ENCODE results near the gene SYDE1. TPM values are rescaled to one million over a fixed set of nuclear protein-coding genes. Genes with fewer than 3 reads are reported as not detected.
"Not testable (repeated sequence)": the region's sequence is repeated elsewhere in the genome, so short reads cannot be mapped to it uniquely, and the experiment has no call there.

The SYDE1 gene
- polyA plus RNA-seq, 1 donor from 2014 or later: not detected

- Histone ChIP-seq H3K4me2 (ENCODE audit: low read length) (no peak overlapping the region), H3K4me3 (ENCODE audit: low read length) (no peak overlapping the region), H4K20me1 (ENCODE audit: insufficient read depth) (no peaks in the 10 kb centered on the region), H3K27ac (ENCODE audit: low read length) (no peak overlapping the region), H3K27me3 (ENCODE audit: insufficient read depth, low read depth, low read length) (no peaks in the 10 kb centered on the region), H3F3A (ENCODE audit: insufficient read depth, low read length, poor library complexity, severe bottlenecking) (no peaks in the 10 kb centered on the region), H3K9me2 (ENCODE audit: insufficient read depth, low read length) (no peaks in the 10 kb centered on the region), H3K36me3 (ENCODE audit: insufficient read depth, low read length) (no peaks in the 10 kb centered on the region), H3K79me2 (replicated peaks; ENCODE audit: insufficient read depth, low read length) (no peaks in the 10 kb centered on the region), H3K9me3 (ENCODE audit: low read length) (no peaks in the 10 kb centered on the region), H3K9ac (ENCODE audit: low read length) (no peak overlapping the region), H2AFZ (ENCODE audit: low read depth, low read length) (no peak overlapping the region)
- TF ChIP-seq POLR2AphosphoS5 (IDR thresholded peaks at IDR 0.05): no peak
- TF ChIP-seq, protein P1, sequence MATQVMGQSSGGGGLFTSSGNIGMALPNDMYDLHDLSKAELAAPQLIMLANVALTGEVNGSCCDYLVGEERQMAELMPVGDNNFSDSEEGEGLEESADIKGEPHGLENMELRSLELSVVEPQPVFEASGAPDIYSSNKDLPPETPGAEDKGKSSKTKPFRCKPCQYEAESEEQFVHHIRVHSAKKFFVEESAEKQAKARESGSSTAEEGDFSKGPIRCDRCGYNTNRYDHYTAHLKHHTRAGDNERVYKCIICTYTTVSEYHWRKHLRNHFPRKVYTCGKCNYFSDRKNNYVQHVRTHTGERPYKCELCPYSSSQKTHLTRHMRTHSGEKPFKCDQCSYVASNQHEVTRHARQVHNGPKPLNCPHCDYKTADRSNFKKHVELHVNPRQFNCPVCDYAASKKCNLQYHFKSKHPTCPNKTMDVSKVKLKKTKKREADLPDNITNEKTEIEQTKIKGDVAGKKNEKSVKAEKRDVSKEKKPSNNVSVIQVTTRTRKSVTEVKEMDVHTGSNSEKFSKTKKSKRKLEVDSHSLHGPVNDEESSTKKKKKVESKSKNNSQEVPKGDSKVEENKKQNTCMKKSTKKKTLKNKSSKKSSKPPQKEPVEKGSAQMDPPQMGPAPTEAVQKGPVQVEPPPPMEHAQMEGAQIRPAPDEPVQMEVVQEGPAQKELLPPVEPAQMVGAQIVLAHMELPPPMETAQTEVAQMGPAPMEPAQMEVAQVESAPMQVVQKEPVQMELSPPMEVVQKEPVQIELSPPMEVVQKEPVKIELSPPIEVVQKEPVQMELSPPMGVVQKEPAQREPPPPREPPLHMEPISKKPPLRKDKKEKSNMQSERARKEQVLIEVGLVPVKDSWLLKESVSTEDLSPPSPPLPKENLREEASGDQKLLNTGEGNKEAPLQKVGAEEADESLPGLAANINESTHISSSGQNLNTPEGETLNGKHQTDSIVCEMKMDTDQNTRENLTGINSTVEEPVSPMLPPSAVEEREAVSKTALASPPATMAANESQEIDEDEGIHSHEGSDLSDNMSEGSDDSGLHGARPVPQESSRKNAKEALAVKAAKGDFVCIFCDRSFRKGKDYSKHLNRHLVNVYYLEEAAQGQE (IDR thresholded peaks at IDR 0.05; ENCODE audit: borderline replicate concordance): no peak
- TF ChIP-seq EP300 (conservative IDR thresholded peaks at IDR 0.05; ENCODE audit: poor library complexity, severe bottlenecking): no peak
- TF ChIP-seq SMC3 (conservative IDR thresholded peaks at IDR 0.05; ENCODE audit: poor library complexity): no peak
- no peak for TF ChIP-seq EZH2 (IDR thresholded peaks at IDR 0.05; ENCODE audit: borderline replicate concordance, insufficient read depth, low read length, poor library complexity, severe bottlenecking)
- TF ChIP-seq CTCF (IDR thresholded peaks at IDR 0.05; ENCODE audit: poor library complexity, severe bottlenecking): no peak
- TF ChIP-seq RAD21 (conservative IDR thresholded peaks at IDR 0.05): no peak
- TF ChIP-seq TAF1 (IDR thresholded peaks at IDR 0.05; ENCODE audit: low read depth): no peak
- no peak for TF ChIP-seq MXI1 (conservative IDR thresholded peaks at IDR 0.05; ENCODE audit: poor library complexity, severe bottlenecking)
Observed at GRCh38 chr19:15075806-15076205, 31.4 kb upstream of the SYDE1 start.

GRCh38 chr19:15080002-15080401, 27.2 kb upstream of the SYDE1 start:
- not testable (repeated sequence) for H3K27me3 ChIP-seq (ENCODE audit: insufficient read depth, low read depth, low read length); H4K20me1 ChIP-seq (ENCODE audit: insufficient read depth); H3K4me2 ChIP-seq (ENCODE audit: low read length); H3K36me3 ChIP-seq (ENCODE audit: insufficient read depth, low read length); H3K9ac ChIP-seq (ENCODE audit: low read length); H3K27ac ChIP-seq (ENCODE audit: low read length); H3K79me2 ChIP-seq (replicated peaks; ENCODE audit: insufficient read depth, low read length); H3F3A ChIP-seq (ENCODE audit: insufficient read depth, low read length, poor library complexity, severe bottlenecking); H3K9me2 ChIP-seq (ENCODE audit: insufficient read depth, low read length); H3K4me3 ChIP-seq (ENCODE audit: low read length); H2AFZ ChIP-seq (ENCODE audit: low read depth, low read length); H3K9me3 ChIP-seq (ENCODE audit: low read length)

GRCh38 chr19:15081911-15082310, 25.3 kb upstream of the SYDE1 start, which contains the start of gene OR1I1:
Gene OR1I1 (plus strand): TSS chr19:15082211. CDS start chr19:15087066, 4,855 bp downstream.
- Histone ChIP-seq H3K79me2 (replicated peaks; ENCODE audit: insufficient read depth, low read length) (no peaks in the 10 kb centered on the region), H3K27me3 (ENCODE audit: insufficient read depth, low read depth, low read length) (peaks cover 3% of the 10 kb centered on the region), H3K9ac (ENCODE audit: low read length) (no peak within 1 kb of the TSS), H3K4me3 (ENCODE audit: low read length) (no peak within 1 kb of the TSS), H3F3A (ENCODE audit: insufficient read depth, low read length, poor library complexity, severe bottlenecking) (no peaks in the 10 kb centered on the region), H4K20me1 (ENCODE audit: insufficient read depth) (no peaks in the 10 kb centered on the region), H2AFZ (ENCODE audit: low read depth, low read length) (no peak within 1 kb of the TSS), H3K27ac (ENCODE audit: low read length) (no peak within 1 kb of the TSS), H3K9me3 (ENCODE audit: low read length) (no peaks in the 10 kb centered on the region), H3K36me3 (ENCODE audit: insufficient read depth, low read length) (no peaks in the 10 kb centered on the region), H3K9me2 (ENCODE audit: insufficient read depth, low read length) (no peaks in the 10 kb centered on the region), H3K4me2 (ENCODE audit: low read length) (no peak within 1 kb of the TSS)
- TF ChIP-seq CTCF (IDR thresholded peaks at IDR 0.05; ENCODE audit: poor library complexity, severe bottlenecking) (no peak), MXI1 (conservative IDR thresholded peaks at IDR 0.05; ENCODE audit: poor library complexity, severe bottlenecking) (no peak), EP300 (conservative IDR thresholded peaks at IDR 0.05; ENCODE audit: poor library complexity, severe bottlenecking) (no peak), EZH2 (IDR thresholded peaks at IDR 0.05; ENCODE audit: borderline replicate concordance, insufficient read depth, low read length, poor library complexity, severe bottlenecking) (no peak), RAD21 (conservative IDR thresholded peaks at IDR 0.05) (no peak), POLR2AphosphoS5 (IDR thresholded peaks at IDR 0.05) (no peak), TAF1 (IDR thresholded peaks at IDR 0.05; ENCODE audit: low read depth) (no peak), SMC3 (conservative IDR thresholded peaks at IDR 0.05; ENCODE audit: poor library complexity) (no peak)
- TF ChIP-seq, protein P1 (IDR thresholded peaks at IDR 0.05; ENCODE audit: borderline replicate concordance): no peak

Measured in neural cell (in vitro differentiated cells).